Measurements from ENCODE around the gene CDYL2. TPM values are rescaled to one million over a fixed set of nuclear protein-coding genes. Genes with fewer than 3 reads are reported as not detected.
A peak's percentile ranks its signal among the peaks of the same experiment; 100 is the strongest.
"Not testable (repeated sequence)": the region's sequence is repeated elsewhere in the genome, so short reads cannot be mapped to it uniquely, and the experiment has no call there.

CDYL2 gene
- total RNA-seq, 1 donor from 2014 or later = 34.3 TPM

- no peak for DNase-seq (ENCODE audit: low spot score)
Measured at GRCh38 chr16:80807906-80808305, 3.5 kb upstream of the CDYL2 start.

GRCh38 chr16:80806927-80807340 is 2.5 kb upstream of the CDYL2 start:
- no peak for DNase-seq (ENCODE audit: low spot score)

GRCh38 chr16:80806289-80806688 is 1.9 kb upstream of the CDYL2 start:
- no peak for DNase-seq (ENCODE audit: low spot score)

GRCh38 chr16:80804056-80804525 is 307 bp downstream of the CDYL2 start:
- DNase-seq (ENCODE audit: low spot score) = peak; percentile 60

- no peak for DNase-seq (ENCODE audit: low spot score)
Measured at GRCh38 chr16:80803339-80804055, 901 bp downstream of the CDYL2 start.

GRCh38 chr16:80802902-80803301 is 1.5 kb downstream of the CDYL2 start:
- no peak for DNase-seq (ENCODE audit: low spot score)

GRCh38 chr16:80802138-80802537 is 2.3 kb downstream of the CDYL2 start:
- DNase-seq (ENCODE audit: low spot score) = no peak

GRCh38 chr16:80794071-80794470 is 10.3 kb downstream of the CDYL2 start:
- DNase-seq (ENCODE audit: low spot score) = no peak

GRCh38 chr16:80792031-80792430 is 12.4 kb downstream of the CDYL2 start:
- no peak for DNase-seq (ENCODE audit: low spot score)

GRCh38 chr16:80791411-80791810 is 13.0 kb downstream of the CDYL2 start:
- no peak for DNase-seq (ENCODE audit: low spot score)

- DNase-seq (ENCODE audit: low spot score) = no peak
Measured at GRCh38 chr16:80790751-80791150, 13.6 kb downstream of the CDYL2 start.

GRCh38 chr16:80788027-80788426 is 16.4 kb downstream of the CDYL2 start:
- no peak for DNase-seq (ENCODE audit: low spot score)

GRCh38 chr16:80786561-80786960 is 17.8 kb downstream of the CDYL2 start:
- DNase-seq (ENCODE audit: low spot score) = not testable (repeated sequence)

- DNase-seq (ENCODE audit: low spot score) = no peak
Measured at GRCh38 chr16:80784951-80785350, 19.4 kb downstream of the CDYL2 start.

- DNase-seq (ENCODE audit: low spot score) = no peak
Measured at GRCh38 chr16:80778703-80779102, 25.7 kb downstream of the CDYL2 start.

- DNase-seq (ENCODE audit: low spot score) = no peak
Measured at GRCh38 chr16:80776856-80777255, 27.5 kb downstream of the CDYL2 start.

- no peak for DNase-seq (ENCODE audit: low spot score)
Measured at GRCh38 chr16:80775450-80775849, 28.9 kb downstream of the CDYL2 start.

- DNase-seq (ENCODE audit: low spot score) = no peak
Measured at GRCh38 chr16:80766798-80767197, 37.6 kb downstream of the CDYL2 start.

GRCh38 chr16:80759419-80760162 is 44.8 kb downstream of the CDYL2 start:
- DNase-seq (ENCODE audit: low spot score) = no peak

- no peak for DNase-seq (ENCODE audit: low spot score)
Measured at GRCh38 chr16:80754476-80754875, 49.9 kb downstream of the CDYL2 start.

GRCh38 chr16:80752541-80752940 is 51.9 kb downstream of the CDYL2 start:
- DNase-seq (ENCODE audit: low spot score) = no peak

GRCh38 chr16:80751167-80751566 is 53.2 kb downstream of the CDYL2 start:
- no peak for DNase-seq (ENCODE audit: low spot score)

- DNase-seq (ENCODE audit: low spot score) = no peak
Measured at GRCh38 chr16:80746231-80746630, 58.2 kb downstream of the CDYL2 start.
